NCI-H82 treated with DMSO at 0.1 percent for 48 hours (cell line): ENCODE data around the gene EFNA2.
"Not testable (repeated sequence)": the region's sequence is repeated elsewhere in the genome, so short reads cannot be mapped to it uniquely, and the experiment has no call there.

Experiments
- DNase-seq: peaks from one replicate; lab custom pipeline; 2025; ENCODE audit not compliant: unreplicated experiment; lab: John Stamatoyannopoulos, UW

The EFNA2 gene

GRCh38 chr19:1295169-1296012 is 9.7 kb downstream of the EFNA2 start:
- DNase-seq, result no peak

- DNase-seq, result no peak
Observed at GRCh38 chr19:1296078-1296477, 10.4 kb downstream of the EFNA2 start.

- no peak for DNase-seq
Observed at GRCh38 chr19:1296575-1297271, 11.1 kb downstream of the EFNA2 start.

- DNase-seq, result no peak
Observed at GRCh38 chr19:1298235-1298634, 12.6 kb downstream of the EFNA2 start.

GRCh38 chr19:1299801-1300200 is 14.1 kb downstream of the EFNA2 start:
- DNase-seq, result no peak

GRCh38 chr19:1300744-1301490 is 15.2 kb downstream of the EFNA2 start:
- DNase-seq, result no peak

- DNase-seq, result no peak
Observed at GRCh38 chr19:1302533-1303239, 17.0 kb downstream of the EFNA2 start.

- DNase-seq, result no peak
Observed at GRCh38 chr19:1304197-1304924, 18.7 kb downstream of the EFNA2 start.

- not testable (repeated sequence) for DNase-seq
Observed at GRCh38 chr19:1305354-1305753, 19.7 kb downstream of the EFNA2 start.

GRCh38 chr19:1307320-1307719 is 21.6 kb downstream of the EFNA2 start:
- no peak for DNase-seq

GRCh38 chr19:1307755-1308303 is 22.2 kb downstream of the EFNA2 start:
- no peak for DNase-seq

- DNase-seq, result no peak
Observed at GRCh38 chr19:1308718-1309117, 23.0 kb downstream of the EFNA2 start.

GRCh38 chr19:1309977-1310852 is 24.5 kb downstream of the EFNA2 start:
- no peak for DNase-seq

- peak; percentile 16 for DNase-seq
Observed at GRCh38 chr19:1310853-1311180, 25.1 kb downstream of the EFNA2 start.

- DNase-seq, result no peak
Observed at GRCh38 chr19:1311543-1312091, 25.9 kb downstream of the EFNA2 start.

GRCh38 chr19:1312767-1313694 is 27.4 kb downstream of the EFNA2 start:
- DNase-seq, result no peak

GRCh38 chr19:1313695-1314613 is 28.3 kb downstream of the EFNA2 start:
- no peak for DNase-seq
